Liver (tissue), 9 donors: ENCODE results near the gene MT1F. TPM values are rescaled to one million over a fixed set of nuclear protein-coding genes. Genes with fewer than 3 reads are reported as not detected.

Source experiments
- DNase-seq: peaks from one replicate; pipeline ENCODE4 v3.0.0-alpha.2; 2017; ENCODE audit warnings: low spot score
- H3K27ac ChIP-seq, 2 donors: one replicate each; pipeline ENCODE4 v1.7.0; 2013; ENCODE audit warnings: inconsistent platforms in 2 of 2, low read length in 2 of 2, control low read depth in 1 of 2, low read depth in 1 of 2, mild to moderate bottlenecking in 1 of 2
- H3K27me3 ChIP-seq, 4 donors: one replicate each; pipeline versions ENCODE4 v1.6.1 to v1.7.0; 2013; ENCODE audit warnings: low read length in 3 of 4, inconsistent platforms in 1 of 4, mild to moderate bottlenecking in 1 of 4, moderate library complexity in 1 of 4; ENCODE audit not compliant: control insufficient read depth in 4 of 4, insufficient read depth in 4 of 4
- H3K36me3 ChIP-seq, 4 donors: one replicate each; pipeline versions ENCODE4 v1.6.1 to v1.7.0; 2013; ENCODE audit warnings: low read length in 3 of 4, mild to moderate bottlenecking in 3 of 4, low read depth in 1 of 4, moderate library complexity in 1 of 4; ENCODE audit not compliant: control insufficient read depth in 4 of 4, insufficient read depth in 3 of 4
- H3K4me1 ChIP-seq, 4 donors: one replicate each; pipeline versions ENCODE4 v1.6.1 to v1.7.0; 2013; ENCODE audit warnings: low read length in 3 of 4, mild to moderate bottlenecking in 3 of 4, moderate library complexity in 1 of 4; ENCODE audit not compliant: control insufficient read depth in 4 of 4, insufficient read depth in 4 of 4
- H3K4me3 ChIP-seq, 3 donors: one replicate each; pipeline versions ENCODE4 v1.6.1 to v1.7.0; 2013; ENCODE audit warnings: low read length in 3 of 3, control low read depth in 1 of 3, low read depth in 1 of 3, mild to moderate bottlenecking in 1 of 3
- H3K9ac ChIP-seq, 2 donors: one replicate each; pipeline ENCODE4 v1.7.0; 2013; ENCODE audit warnings: low read length in 2 of 2, mild to moderate bottlenecking in 2 of 2, moderate library complexity in 2 of 2, control low read depth in 1 of 2, low read depth in 1 of 2
- H3K9me3 ChIP-seq, 4 donors: one replicate each; pipeline versions ENCODE4 v1.6.1 to v1.7.0; 2013; ENCODE audit warnings: low read length in 3 of 4; ENCODE audit not compliant: control insufficient read depth in 4 of 4
- CTCF ChIP-seq: fragments of 150-350 bp; IDR thresholded peaks from 2 replicates; pipeline ENCODE4 v1.5.1; 2017; ENCODE audit warnings: improper control_type of control experiment, low read depth, low read length; ENCODE audit not compliant: missing input control
- EGR1 ChIP-seq, 2 donors: IDR thresholded peaks; 2 replicates each; pipeline ENCODE4 v1.6.1; 2016 to 2018; ENCODE audit warnings: antibody characterized with exemption in 2 of 2, low read depth in 2 of 2
- FOXA1 ChIP-seq: IDR thresholded peaks from 2 replicates; pipeline ENCODE4 v1.6.1; 2016; ENCODE audit warnings: antibody characterized with exemption
- FOXA2 ChIP-seq: IDR thresholded peaks from 2 replicates; pipeline ENCODE4 v1.6.1; 2016; ENCODE audit warnings: antibody characterized with exemption
- GABPA ChIP-seq, 2 donors: IDR thresholded peaks in 1 of 2; conservative IDR thresholded peaks in 1 of 2; 2 replicates each; pipeline ENCODE4 v1.6.1; 2016; ENCODE audit warnings: antibody characterized with exemption in 2 of 2, mild to moderate bottlenecking in 1 of 2, moderate library complexity in 1 of 2
- HNF4A ChIP-seq, 2 donors: conservative IDR thresholded peaks; 2 replicates each; pipeline ENCODE4 v1.6.1; 2016; ENCODE audit warnings: antibody characterized with exemption in 2 of 2, mild to moderate bottlenecking in 2 of 2
- HNF4G ChIP-seq: IDR thresholded peaks from 2 replicates; pipeline ENCODE4 v1.6.1; 2016; ENCODE audit warnings: antibody characterized with exemption
- JUND ChIP-seq, 2 donors: IDR thresholded peaks; 2 replicates each; pipeline ENCODE4 v1.6.1; 2016; ENCODE audit warnings: antibody characterized with exemption in 2 of 2
- MAX ChIP-seq: IDR thresholded peaks from 2 replicates; pipeline ENCODE4 v1.6.1; 2016; ENCODE audit warnings: antibody characterized with exemption
- NR2F2 ChIP-seq: IDR thresholded peaks from 2 replicates; pipeline ENCODE4 v1.6.1; 2016; ENCODE audit warnings: antibody characterized with exemption
- RAD21 ChIP-seq, 2 donors: IDR thresholded peaks; 2 replicates each; pipeline ENCODE4 v1.6.1; 2016; ENCODE audit warnings: antibody characterized with exemption in 2 of 2, mild to moderate bottlenecking in 2 of 2
- RXRA ChIP-seq, 2 donors: IDR thresholded peaks; 2 replicates each; pipeline ENCODE4 v1.6.1; 2017 to 2018; ENCODE audit warnings: antibody characterized with exemption in 2 of 2, mild to moderate bottlenecking in 1 of 2
- SP1 ChIP-seq: IDR thresholded peaks from 2 replicates; pipeline ENCODE4 v1.6.1; 2018; ENCODE audit warnings: antibody characterized with exemption, mild to moderate bottlenecking
- TAF1 ChIP-seq: conservative IDR thresholded peaks from 2 replicates; pipeline ENCODE4 v1.6.1; 2016; ENCODE audit warnings: antibody characterized with exemption, mild to moderate bottlenecking
- YY1 ChIP-seq: IDR thresholded peaks from 2 replicates; pipeline ENCODE4 v1.6.1; 2016; ENCODE audit warnings: antibody characterized with exemption, mild to moderate bottlenecking
- ZBTB33 ChIP-seq: IDR thresholded peaks from 2 replicates; pipeline ENCODE4 v1.6.1; 2016; ENCODE audit warnings: antibody characterized with exemption
- WGBS: extraction: QIAGEN DNeasy Blood & Tissue Kit; methylation state at CpG from one replicate; pipeline ENCODE4 v1.1.7; 2013; 5-methylcytosine and 5-hydroxymethylcytosine counted together
- polyA plus RNA-seq, 2 donors: library from polyadenylated mRNA; stranded (reverse) in 1 of 2; unstranded in 1 of 2; fragments of 200-250 nt in 1 of 2; fragments of >200 nt in 1 of 2; fragmentation: Nextera tagmentation in 1 of 2; extraction: Ambion mirVana in 1 of 2; gene quantifications; one replicate each; pipeline versions ENCODE4 v1.2.1 to v1.2.3, GENCODE V29; 2013 to 2015
- total RNA-seq, 2 donors: library from RNA; depleted of rRNA; stranded (reverse); fragments of >200 nt; gene quantifications; one replicate each; pipeline ENCODE4 v1.2.3, GENCODE V29; 2014
- TF ChIP-seq, protein P1 (sequence below): IDR thresholded peaks from 2 replicates; pipeline ENCODE4 v1.6.1; 2016; ENCODE audit warnings: antibody characterized with exemption
- TF ChIP-seq, protein P2 (sequence below): IDR thresholded peaks from 2 replicates; pipeline ENCODE4 v1.6.1; 2016; ENCODE audit warnings: antibody characterized with exemption, mild to moderate bottlenecking
- donor health status: healthy.
- donor health status: healthy.
- donor health status: healthy.
- donor health status: healthy.
- donor health status: healthy.

The MT1F gene
- total and polyA plus RNA-seq, 4 donors = 14.2 to 895 (median 134) TPM

- H3K36me3 ChIP-seq = no peaks in the 10 kb centered on the region
- peak; percentile 63 for DNase-seq
- TF ChIP-seq YY1 (peak; percentile 68), RAD21 (IDR thresholded peaks at IDR 0.05) (peak; percentile 72 to 76), FOXA1 (peak; percentile 33), CTCF (peak; percentile 51), MAX (peak; percentile 23), HNF4G (no peak), JUND (IDR thresholded peaks at IDR 0.05) (peak in 1 of 2 donors; percentile 27), EGR1 (IDR thresholded peaks at IDR 0.05; ENCODE audit: low read depth in 2 of 2) (peak in 1 of 2 donors; percentile 78), ZBTB33 (no peak), TAF1 (peak; percentile 70), HNF4A (conservative IDR thresholded peaks at IDR 0.05) (peak; percentile 46 to 60), NR2F2 (no peak), FOXA2 (no peak), GABPA (IDR thresholded peaks at IDR 0.05 in 1 of 2, conservative IDR thresholded peaks at IDR 0.05 in 1 of 2) (no peak), SP1 (peak; percentile 85), RXRA (IDR thresholded peaks at IDR 0.05) (peak; percentile 72 to 75)
- TF ChIP-seq, protein P1, sequence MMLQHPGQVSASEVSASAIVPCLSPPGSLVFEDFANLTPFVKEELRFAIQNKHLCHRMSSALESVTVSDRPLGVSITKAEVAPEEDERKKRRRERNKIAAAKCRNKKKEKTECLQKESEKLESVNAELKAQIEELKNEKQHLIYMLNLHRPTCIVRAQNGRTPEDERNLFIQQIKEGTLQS = no peak
- TF ChIP-seq, protein P2, sequence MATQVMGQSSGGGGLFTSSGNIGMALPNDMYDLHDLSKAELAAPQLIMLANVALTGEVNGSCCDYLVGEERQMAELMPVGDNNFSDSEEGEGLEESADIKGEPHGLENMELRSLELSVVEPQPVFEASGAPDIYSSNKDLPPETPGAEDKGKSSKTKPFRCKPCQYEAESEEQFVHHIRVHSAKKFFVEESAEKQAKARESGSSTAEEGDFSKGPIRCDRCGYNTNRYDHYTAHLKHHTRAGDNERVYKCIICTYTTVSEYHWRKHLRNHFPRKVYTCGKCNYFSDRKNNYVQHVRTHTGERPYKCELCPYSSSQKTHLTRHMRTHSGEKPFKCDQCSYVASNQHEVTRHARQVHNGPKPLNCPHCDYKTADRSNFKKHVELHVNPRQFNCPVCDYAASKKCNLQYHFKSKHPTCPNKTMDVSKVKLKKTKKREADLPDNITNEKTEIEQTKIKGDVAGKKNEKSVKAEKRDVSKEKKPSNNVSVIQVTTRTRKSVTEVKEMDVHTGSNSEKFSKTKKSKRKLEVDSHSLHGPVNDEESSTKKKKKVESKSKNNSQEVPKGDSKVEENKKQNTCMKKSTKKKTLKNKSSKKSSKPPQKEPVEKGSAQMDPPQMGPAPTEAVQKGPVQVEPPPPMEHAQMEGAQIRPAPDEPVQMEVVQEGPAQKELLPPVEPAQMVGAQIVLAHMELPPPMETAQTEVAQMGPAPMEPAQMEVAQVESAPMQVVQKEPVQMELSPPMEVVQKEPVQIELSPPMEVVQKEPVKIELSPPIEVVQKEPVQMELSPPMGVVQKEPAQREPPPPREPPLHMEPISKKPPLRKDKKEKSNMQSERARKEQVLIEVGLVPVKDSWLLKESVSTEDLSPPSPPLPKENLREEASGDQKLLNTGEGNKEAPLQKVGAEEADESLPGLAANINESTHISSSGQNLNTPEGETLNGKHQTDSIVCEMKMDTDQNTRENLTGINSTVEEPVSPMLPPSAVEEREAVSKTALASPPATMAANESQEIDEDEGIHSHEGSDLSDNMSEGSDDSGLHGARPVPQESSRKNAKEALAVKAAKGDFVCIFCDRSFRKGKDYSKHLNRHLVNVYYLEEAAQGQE = no peak
- H3K27ac ChIP-seq = peak overlapping the region; percentile 70 to 88
- H3K4me1 ChIP-seq = peaks cover 11 to 44% (median 22%) of the 10 kb centered on the region in 4 donors
- peak overlapping the region; percentile 40 to 61 (median 50) for H3K4me3 ChIP-seq
- no peaks in the 10 kb centered on the region for H3K27me3 ChIP-seq
- 4% methylated on average over 42 of the region's 42 CpGs for WGBS
- H3K9ac ChIP-seq = peak overlapping the region in 1 of 2 donors; percentile 46
- H3K9me3 ChIP-seq = no peaks in the 10 kb centered on the region
Observed at GRCh38 chr16:56643080-56643778, 14.5 kb upstream of the MT1F start.
